Right atrium auricular region (tissue), 2 donors: ENCODE data around the gene SETD4. TPM values are rescaled to one million over a fixed set of nuclear protein-coding genes. Genes with fewer than 3 reads are reported as not detected.
"Not testable (repeated sequence)": the region's sequence is repeated elsewhere in the genome, so short reads cannot be mapped to it uniquely, and the experiment has no call there.

Experiments used
- DNase-seq: peaks from one replicate; pipeline ENCODE4 v3.0.0-alpha.2; 2019; ENCODE audit warnings: low spot score
- H3K27ac ChIP-seq, 2 donors: fragments of 200-600 bp; sonication (generic); 1 replicate in 1 of 2; 2 replicates in 1 of 2; pipeline ENCODE4 v1.5.1; 2016 to 2019
- H3K27me3 ChIP-seq, 2 donors: fragments of 200-600 bp; sonication (generic); one replicate each; pipeline versions ENCODE4 v1.5.1 to v1.6.0; 2017 to 2019
- H3K36me3 ChIP-seq: fragments of 200-600 bp; sonication (generic); one replicate; pipeline ENCODE4 v1.5.1; 2016
- H3K4me1 ChIP-seq, 2 donors: fragments of 200-600 bp; sonication (generic); one replicate each; pipeline versions ENCODE4 v1.5.1 to v1.6.0; 2017 to 2019
- H3K4me3 ChIP-seq, 2 donors: fragments of 200-600 bp; sonication (generic); 1 replicate in 1 of 2; 2 replicates in 1 of 2; pipeline ENCODE4 v1.5.1; 2017 to 2019; ENCODE audit warnings: mild to moderate bottlenecking in 1 of 2, moderate library complexity in 1 of 2
- H3K9me3 ChIP-seq, 2 donors: fragments of 200-600 bp; sonication (generic); one replicate each; pipeline ENCODE4 v1.5.1; 2019
- CTCF ChIP-seq, 2 donors: fragments of 200-600 bp; sonication (generic); IDR thresholded peaks; one replicate each; pipeline ENCODE4 v1.5.1; 2019; ENCODE audit warnings: antibody characterized with exemption in 2 of 2
- total RNA-seq, 2 donors: library from RNA; depleted of rRNA; stranded (reverse); fragments of >200 nt; gene quantifications; one replicate each; pipeline ENCODE4 v1.1.0, GENCODE V29; 2016

Gene SETD4
- total RNA-seq, 2 donors from 2014 or later = 6.3 to 7.6 TPM

GRCh38 chr21:36100971-36101641, 40.8 kb upstream of the SETD4 start:
- Histone ChIP-seq H3K4me3 (no peak overlapping the region), H3K27ac (no peak overlapping the region), H3K36me3 (no peaks in the 10 kb centered on the region), H3K4me1 (no peaks in the 10 kb centered on the region), H3K27me3 (peaks cover 0 to 4% of the 10 kb centered on the region in 2 donors), H3K9me3 (no peaks in the 10 kb centered on the region)
- no peak for TF ChIP-seq CTCF (IDR thresholded peaks at IDR 0.05)
- DNase-seq = no peak

DNA sequence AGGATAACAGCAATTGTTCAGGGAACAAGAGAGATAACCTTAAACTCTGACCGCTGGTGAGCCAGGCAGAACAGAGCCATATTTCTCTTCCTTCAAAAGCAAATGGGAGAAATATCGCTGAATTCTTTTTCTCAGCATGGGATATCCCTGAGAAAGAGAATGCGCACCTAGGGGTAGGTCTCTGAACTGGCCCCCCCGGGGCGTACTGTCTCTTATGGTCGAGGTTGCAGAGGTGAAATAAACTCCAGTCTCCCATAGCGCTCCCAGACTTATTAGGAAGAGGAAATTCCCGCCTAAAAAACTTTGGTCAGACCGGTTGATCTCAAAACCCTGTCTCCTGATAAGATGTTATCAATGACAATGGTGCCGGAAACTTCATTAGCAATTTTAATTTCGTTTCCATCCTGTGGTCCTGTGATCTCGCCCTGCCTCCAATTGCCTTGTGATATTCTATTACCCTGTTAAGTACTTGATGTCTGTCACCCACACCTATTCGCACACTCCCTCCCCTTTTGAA, 39.4 kb upstream of the SETD4 start:
- H3K27ac ChIP-seq, H3K27me3 ChIP-seq, DNase-seq, H3K36me3 ChIP-seq, H3K4me1 ChIP-seq, H3K4me3 ChIP-seq, H3K9me3 ChIP-seq: not testable (repeated sequence)

DNA sequence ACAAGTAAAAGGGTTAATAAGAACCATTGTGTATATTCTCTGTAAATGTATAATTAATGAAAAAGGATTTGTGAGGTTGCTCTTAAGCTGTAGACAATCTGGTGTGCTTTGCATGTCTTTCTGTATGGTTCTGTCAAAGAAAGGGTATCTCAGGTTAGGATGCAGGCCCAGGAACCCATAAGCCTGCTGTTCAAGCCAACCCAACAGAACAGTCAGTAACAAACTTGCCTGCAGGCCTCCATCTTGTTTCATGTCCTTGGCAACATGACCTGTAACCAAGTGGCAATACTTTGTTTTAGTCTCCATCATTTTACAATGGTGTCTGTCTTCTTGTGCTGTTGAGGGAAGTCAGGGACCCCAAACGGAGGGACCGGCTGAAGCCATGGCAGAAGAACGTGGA, 38.7 kb upstream of the SETD4 start:
- no peak for DNase-seq
- no peak for TF ChIP-seq CTCF (IDR thresholded peaks at IDR 0.05)
- H3K4me1 ChIP-seq = no peaks in the 10 kb centered on the region
- H3K27ac ChIP-seq = no peak overlapping the region
- H3K4me3 ChIP-seq = no peak overlapping the region
- H3K36me3 ChIP-seq = no peaks in the 10 kb centered on the region
- H3K27me3 ChIP-seq = no peaks in the 10 kb centered on the region
- no peaks in the 10 kb centered on the region for H3K9me3 ChIP-seq

DNA sequence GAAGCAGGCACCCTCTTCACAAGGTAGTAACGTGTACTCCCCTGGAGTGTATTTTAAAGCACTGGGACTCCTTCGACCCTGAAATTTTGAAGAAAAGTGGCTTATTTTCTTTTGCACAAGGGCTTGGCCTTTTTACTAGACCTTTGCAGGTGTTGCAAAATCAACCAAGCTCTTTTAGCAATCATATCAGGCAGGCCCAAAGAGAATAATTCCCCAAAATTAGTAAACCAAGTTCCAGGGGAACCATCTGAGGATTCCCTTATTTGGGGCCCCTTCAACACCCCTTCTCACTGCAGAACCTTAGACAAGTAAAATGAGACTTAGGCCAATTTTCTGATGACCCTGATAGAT, 37.8 kb upstream of the SETD4 start:
- no peak overlapping the region for H3K27ac ChIP-seq
- H3K36me3 ChIP-seq = no peaks in the 10 kb centered on the region
- no peaks in the 10 kb centered on the region for H3K4me1 ChIP-seq
- DNase-seq = no peak
- H3K4me3 ChIP-seq = no peak overlapping the region
- TF ChIP-seq CTCF (IDR thresholded peaks at IDR 0.05) = no peak
- no peaks in the 10 kb centered on the region for H3K27me3 ChIP-seq
- H3K9me3 ChIP-seq = peaks cover 0 to 5% of the 10 kb centered on the region in 2 donors

DNA sequence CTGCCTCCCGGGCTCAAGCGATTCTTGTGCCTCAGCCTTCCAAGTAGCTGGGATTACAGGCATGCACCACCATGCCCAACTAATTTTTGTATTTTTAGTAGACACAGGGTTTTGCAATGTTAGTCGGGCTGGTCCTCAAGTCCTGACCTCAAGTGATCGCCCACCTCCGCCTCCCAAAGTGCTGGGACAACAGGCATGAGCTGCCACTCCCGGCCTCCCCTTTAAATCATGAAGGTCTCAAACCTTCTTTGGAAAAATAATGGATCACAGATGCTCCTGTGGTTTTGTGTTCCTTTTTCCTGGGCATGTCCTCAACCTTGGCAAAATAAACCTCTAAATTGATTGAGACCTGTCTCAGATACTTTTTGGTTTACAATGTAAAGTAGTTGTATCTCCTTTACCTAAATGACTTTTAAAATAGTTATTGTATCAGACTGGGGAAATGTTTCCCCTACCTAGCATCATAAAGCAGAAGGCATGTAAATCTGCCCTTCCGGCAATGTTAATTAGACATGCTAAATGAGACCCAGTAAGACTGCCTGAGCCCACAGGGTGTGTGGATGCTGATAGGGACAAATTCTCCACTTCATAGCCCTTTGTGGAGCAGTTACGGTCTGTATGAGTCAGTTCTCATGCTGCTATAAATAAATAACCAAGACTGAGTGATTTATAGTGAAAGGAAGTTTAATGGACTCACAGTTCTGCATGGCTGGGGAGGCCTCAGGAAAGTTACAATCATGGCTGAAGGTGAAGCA, 37.3 kb upstream of the SETD4 start:
- Histone ChIP-seq H3K4me3 (no peak overlapping the region), H3K36me3 (no peaks in the 10 kb centered on the region), H3K9me3 (peaks cover 0 to 5% of the 10 kb centered on the region in 2 donors), H3K27me3 (no peaks in the 10 kb centered on the region), H3K27ac (no peak overlapping the region), H3K4me1 (no peaks in the 10 kb centered on the region)
- no peak for DNase-seq
- TF ChIP-seq CTCF (IDR thresholded peaks at IDR 0.05) = no peak

GRCh38 chr21:36096398-36097290, 36.3 kb upstream of the SETD4 start:
- no peak for TF ChIP-seq CTCF (IDR thresholded peaks at IDR 0.05)
- Histone ChIP-seq H3K27ac (no peak overlapping the region), H3K4me3 (no peak overlapping the region), H3K36me3 (no peaks in the 10 kb centered on the region), H3K9me3 (peaks cover 0 to 5% of the 10 kb centered on the region in 2 donors), H3K27me3 (no peaks in the 10 kb centered on the region), H3K4me1 (no peaks in the 10 kb centered on the region)
- no peak for DNase-seq
